H1 (cell line): ENCODE results near the gene MFAP1. TPM values are rescaled to one million over a fixed set of nuclear protein-coding genes. Genes with fewer than 3 reads are reported as not detected.

ENCODE experiments used
- CTCF ChIA-PET: fragments of 300-600 bp; sonication (Branson Sonifier 250); formaldehyde crosslinking; loops from one replicate; lab custom pipeline; 2021; ENCODE audit not compliant: partially characterized antibody; lab: Charles Lee
- POLR2A ChIA-PET: fragments of 300-600 bp; sonication (Branson Sonifier 250); formaldehyde crosslinking; loops from one replicate; lab custom pipeline; 2021; ENCODE audit warnings: inconsistent platforms; ENCODE audit not compliant: partially characterized antibody; lab: Charles Lee
- DNase-seq, 2 experiments: peaks; one replicate each; pipeline versions ENCODE4 v3.0.0 to v3.0.0-alpha.2; 2010 to 2022; ENCODE audit warnings: low spot score in 2 of 2, low read depth in 1 of 2, mixed read lengths in 1 of 2
- FAIRE-seq: peaks from 2 replicates; lab custom pipeline; 2011; peaks lifted over from hg19 to GRCh38; lab: Jason Lieb, UNC
- H2AFZ ChIP-seq: 2 replicates; pipeline ENCODE4 v1.8.1; 2012; ENCODE audit warnings: low read length, inconsistent platforms
- H2AK5ac ChIP-seq: 2 replicates; pipeline ENCODE4 v1.6.1; 2013; ENCODE audit warnings: low read depth, low read length
- H2BK120ac ChIP-seq: replicated peaks from 2 replicates; pipeline ENCODE3; 2013; ENCODE audit warnings: low read depth, low read length, inconsistent platforms
- H2BK12ac ChIP-seq: 2 replicates; pipeline ENCODE4 v1.6.1; 2013; ENCODE audit warnings: low read depth, low read length
- H2BK15ac ChIP-seq: 2 replicates; pipeline ENCODE4 v1.6.1; 2013; ENCODE audit warnings: low read length
- H2BK20ac ChIP-seq: 2 replicates; pipeline ENCODE4 v1.6.1; 2013; ENCODE audit warnings: low read length
- H2BK5ac ChIP-seq: 2 replicates; pipeline ENCODE4 v1.6.1; 2013; ENCODE audit warnings: low read depth, low read length
- H3K14ac ChIP-seq: 2 replicates; pipeline ENCODE4 v1.6.1; 2013; ENCODE audit warnings: inconsistent platforms; ENCODE audit not compliant: insufficient read length
- H3K18ac ChIP-seq: 2 replicates; pipeline ENCODE4 v1.6.1; 2013; ENCODE audit warnings: low read length; ENCODE audit errors: extremely low read depth
- H3K23ac ChIP-seq: 2 replicates; pipeline ENCODE4 v1.6.1; 2013; ENCODE audit warnings: inconsistent platforms; ENCODE audit not compliant: insufficient read length
- H3K23me2 ChIP-seq: 2 replicates; pipeline ENCODE4 v1.6.1; 2013; ENCODE audit warnings: low read depth, low read length
- H3K27ac ChIP-seq: 2 replicates; pipeline ENCODE4 v1.6.1; 2011; ENCODE audit warnings: low read depth, low read length, inconsistent platforms
- H3K27me3 ChIP-seq, 4 experiments: replicated peaks in 1 of 4; 1 replicate in 1 of 4; 2 replicates in 3 of 4; pipeline versions ENCODE4 v1.6.1 to v1.8.1; 2011 to 2013; ENCODE audit warnings: low read length in 3 of 4, mild to moderate bottlenecking in 3 of 4, inconsistent platforms in 2 of 4, mixed read lengths in 2 of 4, moderate library complexity in 1 of 4; ENCODE audit not compliant: control insufficient read depth in 3 of 4, insufficient read depth in 3 of 4; ENCODE audit errors: extremely low read depth in 1 of 4
- H3K36me3 ChIP-seq, 4 experiments: 2 replicates each; pipeline versions ENCODE4 v1.6.1 to v1.8.1; 2011 to 2013; ENCODE audit warnings: mild to moderate bottlenecking in 4 of 4, low read length in 3 of 4, moderate library complexity in 2 of 4, control low read depth in 1 of 4, inconsistent platforms in 1 of 4; ENCODE audit not compliant: insufficient read depth in 4 of 4, control insufficient read depth in 2 of 4
- H3K4ac ChIP-seq: replicated peaks from 2 replicates; pipeline ENCODE3; 2013; ENCODE audit warnings: low read length, low read depth, mixed read lengths, inconsistent platforms; ENCODE audit not compliant: insufficient read length
- H3K4me1 ChIP-seq, 4 experiments: replicated peaks in 1 of 4; 1 replicate in 1 of 4; 2 replicates in 3 of 4; pipeline versions ENCODE4 v1.6.1 to v1.8.1; 2011 to 2013; ENCODE audit warnings: low read length in 3 of 4, inconsistent platforms in 2 of 4, mixed read lengths in 1 of 4; ENCODE audit not compliant: insufficient read depth in 4 of 4, control insufficient read depth in 3 of 4
- H3K4me2 ChIP-seq, 2 experiments: 2 replicates each; pipeline versions ENCODE4 v1.6.1 to v1.8.1; 2011 to 2013; ENCODE audit warnings: low read depth in 2 of 2, low read length in 2 of 2, control low read depth in 1 of 2, inconsistent platforms in 1 of 2, mild to moderate bottlenecking in 1 of 2; ENCODE audit not compliant: insufficient read depth in 1 of 2
- H3K4me3 ChIP-seq, 4 experiments: fragments of 200-600, 300-600 bp in 1 of 4; sonication (generic), shearing (Covaris generic), sonication (Bioruptor Twin) in 1 of 4; 2 replicates each; pipeline versions ENCODE4 v1.5.1 to v1.8.1; 2011 to 2016; ENCODE audit warnings: low read length in 4 of 4, low read depth in 3 of 4, control low read depth in 2 of 4, inconsistent platforms in 2 of 4, mild to moderate bottlenecking in 2 of 4, mixed read lengths in 1 of 4, moderate library complexity in 1 of 4; ENCODE audit not compliant: insufficient read depth in 2 of 4; ENCODE audit errors: extremely low read depth in 1 of 4
- H3K56ac ChIP-seq: replicated peaks from 2 replicates; pipeline ENCODE3; 2013; ENCODE audit warnings: low read depth, mild to moderate bottlenecking, mixed read lengths, low read length, inconsistent platforms; ENCODE audit not compliant: insufficient read length
- H3K79me1 ChIP-seq: 2 replicates; pipeline ENCODE4 v1.6.1; 2013; ENCODE audit warnings: low read depth, low read length, control low read depth
- H3K79me2 ChIP-seq, 2 experiments: 2 replicates each; pipeline versions ENCODE4 v1.6.1 to v1.8.1; 2012 to 2013; ENCODE audit warnings: low read length in 2 of 2, mild to moderate bottlenecking in 2 of 2, inconsistent platforms in 1 of 2; ENCODE audit not compliant: insufficient read depth in 2 of 2, control insufficient read depth in 1 of 2
- H3K9ac ChIP-seq, 4 experiments: replicated peaks in 1 of 4; 1 replicate in 1 of 4; 2 replicates in 3 of 4; pipeline versions ENCODE4 v1.6.1 to v1.8.1; 2011 to 2013; ENCODE audit warnings: low read depth in 3 of 4, low read length in 3 of 4, control low read depth in 2 of 4, mild to moderate bottlenecking in 2 of 4, moderate library complexity in 2 of 4, inconsistent platforms in 1 of 4; ENCODE audit errors: extremely low read depth in 1 of 4
- H3K9me3 ChIP-seq, 2 experiments: 2 replicates each; pipeline versions ENCODE4 v1.6.1 to v1.8.1; 2012 to 2013; ENCODE audit warnings: mild to moderate bottlenecking in 2 of 2, moderate library complexity in 2 of 2, control low read depth in 1 of 2, inconsistent platforms in 1 of 2, low read depth in 1 of 2, low read length in 1 of 2, mixed read lengths in 1 of 2; ENCODE audit not compliant: insufficient read depth in 2 of 2
- H4K20me1 ChIP-seq, 2 experiments: replicated peaks in 1 of 2; 2 replicates each; pipeline versions ENCODE3 to v1.8.1; 2011 to 2013; ENCODE audit warnings: inconsistent platforms in 2 of 2, low read length in 2 of 2, mild to moderate bottlenecking in 1 of 2; ENCODE audit not compliant: insufficient read depth in 2 of 2, control insufficient read depth in 1 of 2
- H4K5ac ChIP-seq: 2 replicates; pipeline ENCODE4 v1.6.1; 2013; ENCODE audit warnings: low read length, low read depth, mixed read lengths, inconsistent platforms; ENCODE audit not compliant: insufficient read length
- H4K8ac ChIP-seq: 2 replicates; pipeline ENCODE4 v1.8.0; 2013; ENCODE audit warnings: mild to moderate bottlenecking, moderate library complexity, low read length, inconsistent platforms; ENCODE audit not compliant: insufficient read depth; ENCODE audit errors: extremely low read depth
- H4K91ac ChIP-seq: replicated peaks from 2 replicates; pipeline ENCODE3; 2013; ENCODE audit warnings: low read length, mixed read lengths, inconsistent platforms; ENCODE audit not compliant: insufficient read length
- ATF2 ChIP-seq: IDR thresholded peaks from 2 replicates; pipeline ENCODE4 v1.6.1; 2012; ENCODE audit warnings: low read length, inconsistent platforms
- KDM5A ChIP-seq: fragments of 200-600 bp; IDR thresholded peaks from 2 replicates; pipeline ENCODE4 v1.7.1; 2012; ENCODE audit warnings: mild to moderate bottlenecking, low read length, inconsistent platforms, mixed read lengths
- SUZ12 ChIP-seq: fragments of 200-600 bp; sonication (generic); IDR thresholded peaks from 2 replicates; pipeline ENCODE4 v1.6.1; 2012; ENCODE audit warnings: mild to moderate bottlenecking, inconsistent platforms, low read length, moderate library complexity, mixed read lengths
- TCF12 ChIP-seq: IDR thresholded peaks from 2 replicates; pipeline ENCODE4 v1.6.1; 2011; ENCODE audit warnings: low read depth, mild to moderate bottlenecking, low read length
- WGBS, 2 experiments: shearing (Covaris generic) in 1 of 2; methylation state at CpG; one replicate each; pipeline versions ENCODE4 v1.1.6 to v1.1.7; 2013 to 2015; ENCODE audit warnings: low lambda C conversion rate in 2 of 2, mixed read lengths in 2 of 2, inconsistent platforms in 1 of 2, low coverage in 1 of 2, missing lambda C conversion rate in 1 of 2; ENCODE audit not compliant: insufficient replicate concordance in 2 of 2, insufficient coverage in 1 of 2, insufficient read length in 1 of 2; ENCODE audit errors: extremely low coverage in 1 of 2, missing lambda C conversion rate in 1 of 2; 5-methylcytosine and 5-hydroxymethylcytosine counted together
- polyA plus RNA-seq, 7 experiments: library from polyadenylated mRNA; depleted of rRNA in 3 of 7; stranded (reverse) in 5 of 7; unstranded in 2 of 7; fragments of >200 nt in 5 of 7; fragments of 200-250 nt in 2 of 7; gene quantifications; 1 replicate in 5 of 7; 2 replicates in 1 of 7; 4 replicates in 1 of 7; pipeline versions ENCODE4 v1.2.1 to v1.2.3, GENCODE V29; 2011 to 2013; ENCODE audit warnings: missing spikeins in 2 of 7, mixed read lengths in 2 of 7
- total RNA-seq: library from RNA; stranded (reverse); fragmentation: NEBNext Ultra II Directional; extraction: Animal tissue kit (Norgen Biotek cat#: 25700); gene quantifications from 2 replicates; pipeline ENCODE4 v1.2.1, GENCODE V29; 2021

The MFAP1 gene
- total and polyA plus RNA-seq, 2 of the 8 experiments (the other 6 are each of a cell fraction or from before 2014, with no cell fraction given): 23.6 to 36.7 TPM

- H4K5ac ChIP-seq: peak overlapping the region; percentile 91
- H2BK12ac ChIP-seq: no peak overlapping the region
- WGBS, 2 experiments: 14% methylated on average over 33 of the region's 33 CpGs; no CpG with 5 or more reads in 1 of the 2 experiments
- H3K23ac ChIP-seq: no peak overlapping the region
- H3K23me2 ChIP-seq: peaks cover 4% of the 10 kb centered on the region
- peaks cover 19% of the 10 kb centered on the region for H3K79me1 ChIP-seq
- peak overlapping the region; percentile 96 for H4K91ac ChIP-seq
- H3K18ac ChIP-seq: peak overlapping the region; percentile 89; the same call in 1 of the 2 replicates
- no peaks in the 10 kb centered on the region for H3K27me3 ChIP-seq
- H3K9ac ChIP-seq: peak overlapping the region; percentile 93 to 99 (median 96)
- no peak overlapping the region for H2BK20ac ChIP-seq
- H2AFZ ChIP-seq: no peak overlapping the region
- peak overlapping the region; percentile 46; the same call in 1 of the 2 replicates for H2AK5ac ChIP-seq
- ChIA-PET CTCF (interaction anchor here (1.2 to 1.5 kb wide), 2 partner anchors 16 to 23 kb away, joined by 5 read pairs; partner anchors contain the start of gene ELL3), POLR2A (interaction anchor here (0.6 to 4.9 kb wide), 9 partner anchors 10 to 278 kb away, joined by 3 to 39 read pairs (median 3); partner anchors contain the start of genes ELL3, MFAP1 and PDIA3)
- peak overlapping the region; percentile 91 for H3K56ac ChIP-seq
- peak overlapping the region; percentile 86 to 97 (median 95) for H3K4me3 ChIP-seq
- H3K36me3 ChIP-seq: peaks cover 7 to 41% (median 21%) of the 10 kb centered on the region in 4 experiments
- H3K27ac ChIP-seq: peak overlapping the region; percentile 95
- TF ChIP-seq SUZ12 (no peak), ATF2 (0 out of 2 replicates have a peak, but pooled peaks have one; percentile 1), KDM5A (0 out of 2 replicates have a peak, but pooled peaks have one; percentile 16), TCF12 (no peak)
- H3K4me1 ChIP-seq: peaks cover 19 to 27% (median 22%) of the 10 kb centered on the region in 4 experiments; a peak in 6 of 7 replicates
- peak overlapping the region; percentile 92 to 98 for H3K4me2 ChIP-seq
- H3K4ac ChIP-seq: no peak overlapping the region
- DNase-seq (no peak), FAIRE-seq (no peak)
- peaks cover 0 to 26% of the 10 kb centered on the region in 2 experiments; a peak in 2 of 4 replicates for H3K79me2 ChIP-seq
- H2BK15ac ChIP-seq: no peak overlapping the region
- peak overlapping the region; percentile 88; the same call in 1 of the 2 replicates for H4K8ac ChIP-seq
- H3K9me3 ChIP-seq: no peaks in the 10 kb centered on the region
- H3K14ac ChIP-seq: no peak overlapping the region
- H4K20me1 ChIP-seq: peaks cover 4 to 17% of the 10 kb centered on the region in 2 experiments
- no peak overlapping the region for H2BK120ac ChIP-seq
- H2BK5ac ChIP-seq: peak overlapping the region; percentile 95; the same call in 1 of the 2 replicates
These were observed 31.6 kb downstream of the MFAP1 start for GRCh38 chr15:43792761-43793476.
